ENCODE measurements around the gene KRTAP4-6.

GRCh38 chr17:41185001-41185400, 44.7 kb upstream of the KRTAP4-6 start:
- TF ChIP-seq CTCF (IDR thresholded peaks at IDR 0.05), result no peak
- TF ChIP-seq POLR2A (IDR thresholded peaks at IDR 0.05), result no peak
- no peak for TF ChIP-seq EP300 (IDR thresholded peaks at IDR 0.05)
- no peak for TF ChIP-seq POLR2AphosphoS5 (IDR thresholded peaks at IDR 0.05)

Data from upper lobe of left lung (tissue), 4 donors.